Measurements from ENCODE around the gene KDM4B. TPM values are rescaled to one million over a fixed set of nuclear protein-coding genes. Genes with fewer than 3 reads are reported as not detected.

The KDM4B gene
- total RNA-seq, 4 donors from 2014 or later, result 29.2 to 43.8 (median 38.7) TPM

GRCh38 chr19:4969292-4969771, 419 bp downstream of the KDM4B start:
- peak; percentile 1 for ATAC-seq
- no peaks in the 10 kb centered on the region for H3K9me3 ChIP-seq
- no peaks in the 10 kb centered on the region for H3K36me3 ChIP-seq
- no peak for TF ChIP-seq POLR2AphosphoS5 (IDR thresholded peaks at IDR 0.05)
- TF ChIP-seq CTCF (IDR thresholded peaks at IDR 0.05), result no peak
- TF ChIP-seq POLR2A (IDR thresholded peaks at IDR 0.05), result no peak
- TF ChIP-seq EP300 (IDR thresholded peaks at IDR 0.05), result no peak
- peak overlapping the region; percentile 74 to 89 for H3K4me3 ChIP-seq
- WGBS, 2 donors (ENCODE audit: low coverage in 1 of 2), result 0% methylated on average over 1 of the region's 54 CpGs; no CpG with 5 or more reads in 1 of the 2 donors
- no peaks in the 10 kb centered on the region for H3K27me3 ChIP-seq
- H3K4me1 ChIP-seq, result peaks cover 3 to 55% (median 22%) of the 10 kb centered on the region in 3 donors
- peak overlapping the region; percentile 58 to 87 (median 82) for H3K27ac ChIP-seq

- WGBS, 2 donors (ENCODE audit: low coverage in 1 of 2), result 0 to 2% methylated on average over 5 to 19 of the region's 25 CpGs
- Histone ChIP-seq H3K9me3 (no peaks in the 10 kb centered on the region), H3K27ac (peak overlapping the region; percentile 58 to 87 (median 82)), H3K4me1 (peaks cover 3 to 61% (median 24%) of the 10 kb centered on the region in 3 donors), H3K27me3 (no peaks in the 10 kb centered on the region), H3K4me3 (peak overlapping the region; percentile 74 to 89), H3K36me3 (no peaks in the 10 kb centered on the region)
- TF ChIP-seq POLR2AphosphoS5 (IDR thresholded peaks at IDR 0.05), result no peak
- TF ChIP-seq EP300 (IDR thresholded peaks at IDR 0.05), result no peak
- TF ChIP-seq CTCF (IDR thresholded peaks at IDR 0.05), result no peak
- ATAC-seq, result no peak
Measured at GRCh38 chr19:4969772-4970531, 1.0 kb downstream of the KDM4B start.

- Histone ChIP-seq H3K27ac (peak overlapping the region; percentile 58 to 87 (median 82)), H3K4me1 (peaks cover 3 to 69% (median 33%) of the 10 kb centered on the region in 3 donors), H3K27me3 (no peaks in the 10 kb centered on the region), H3K4me3 (peak overlapping the region; percentile 74 to 89), H3K9me3 (no peaks in the 10 kb centered on the region), H3K36me3 (no peaks in the 10 kb centered on the region)
- WGBS, 2 donors (ENCODE audit: low coverage in 1 of 2), result 20 to 23% methylated on average over 4 to 7 of the region's 31 CpGs
- TF ChIP-seq EP300 (IDR thresholded peaks at IDR 0.05), result no peak
- TF ChIP-seq POLR2A (IDR thresholded peaks at IDR 0.05), result no peak
- TF ChIP-seq POLR2AphosphoS5 (IDR thresholded peaks at IDR 0.05), result no peak
- TF ChIP-seq CTCF (IDR thresholded peaks at IDR 0.05), result no peak
- ATAC-seq, result no peak
Measured at GRCh38 chr19:4970558-4971423, 1.9 kb downstream of the KDM4B start.

GRCh38 chr19:4971424-4971793, 2.5 kb downstream of the KDM4B start:
- whole genome bisulfite sequencing, 2 donors (ENCODE audit: low coverage in 1 of 2), result 0% methylated on average over 3 of the region's 10 CpGs; no CpG with 5 or more reads in 1 of the 2 donors
- ATAC-seq, result no peak
- H3K4me1 ChIP-seq, result peaks cover 3 to 76% (median 35%) of the 10 kb centered on the region in 3 donors

More at GRCh38 chr19:4971424-4971793, 2.5 kb downstream of the KDM4B start:
- peak overlapping the region; percentile 74 to 89 for H3K4me3 ChIP-seq
- no peaks in the 10 kb centered on the region for H3K27me3 ChIP-seq
- no peaks in the 10 kb centered on the region for H3K9me3 ChIP-seq
- no peaks in the 10 kb centered on the region for H3K36me3 ChIP-seq
- no peak for TF ChIP-seq POLR2A (IDR thresholded peaks at IDR 0.05)
- no peak for TF ChIP-seq EP300 (IDR thresholded peaks at IDR 0.05)
- TF ChIP-seq CTCF (IDR thresholded peaks at IDR 0.05), result no peak
- no peak for TF ChIP-seq POLR2AphosphoS5 (IDR thresholded peaks at IDR 0.05)
- peak overlapping the region in 3 of 4 donors; percentile 78 to 87 (median 85) for H3K27ac ChIP-seq

Data from gastroesophageal sphincter (tissue), 4 donors.